Measurements from ENCODE around the gene PPP2R2B.
A peak's percentile ranks its signal among the peaks of the same experiment; 100 is the strongest.

PPP2R2B gene

GRCh38 chr5:146548781-146549449 is 329.6 kb downstream of the PPP2R2B start:
- DNase-seq (ENCODE audit: low spot score): no peak

- DNase-seq (ENCODE audit: low spot score): no peak
Observed at GRCh38 chr5:146544232-146544631, 334.3 kb downstream of the PPP2R2B start.

- peak; percentile 42 for DNase-seq (ENCODE audit: low spot score)
Observed at GRCh38 chr5:146541958-146542849, 336.4 kb downstream of the PPP2R2B start.

GRCh38 chr5:146540414-146540813 is 338.1 kb downstream of the PPP2R2B start:
- DNase-seq (ENCODE audit: low spot score): no peak

GRCh38 chr5:146539973-146540372 is 338.6 kb downstream of the PPP2R2B start:
- no peak for DNase-seq (ENCODE audit: low spot score)

GRCh38 chr5:146538432-146538831 is 340.1 kb downstream of the PPP2R2B start:
- DNase-seq (ENCODE audit: low spot score): no peak

- DNase-seq (ENCODE audit: low spot score): no peak
Observed at GRCh38 chr5:146533882-146534281, 344.7 kb downstream of the PPP2R2B start.

GRCh38 chr5:146533260-146533857 is 345.2 kb downstream of the PPP2R2B start:
- DNase-seq (ENCODE audit: low spot score): peak; percentile 32

All from COLO829 (cell line).